Cerebellar nuclear complex (tissue), 1 donor: ENCODE data around the gene SYT12.
A peak's percentile ranks its signal among the peaks of the same experiment; 100 is the strongest.
"Not testable (repeated sequence)": the region's sequence is repeated elsewhere in the genome, so short reads cannot be mapped to it uniquely, and the experiment has no call there.

Experiments
- DNase-seq, 2 experiments: peaks; one replicate each; lab custom pipeline; 2025; lab: John Stamatoyannopoulos, UW

Gene SYT12

GRCh38 chr11:66996609-66997273 lies 26.2 kb upstream of the SYT12 start:
- no peak for DNase-seq

GRCh38 chr11:66999555-66999954 lies 23.4 kb upstream of the SYT12 start:
- no peak for DNase-seq

GRCh38 chr11:67001332-67001731 lies 21.6 kb upstream of the SYT12 start:
- no peak for DNase-seq

- DNase-seq, result no peak
Observed at GRCh38 chr11:67002297-67002913, 20.5 kb upstream of the SYT12 start.

- DNase-seq, result no peak
Observed at GRCh38 chr11:67002921-67003411, 20.0 kb upstream of the SYT12 start.

GRCh38 chr11:67005200-67005599 lies 17.7 kb upstream of the SYT12 start:
- DNase-seq, result not testable (repeated sequence)

GRCh38 chr11:67006029-67006884 lies 16.7 kb upstream of the SYT12 start:
- no peak for DNase-seq

- no peak for DNase-seq
Observed at GRCh38 chr11:67007126-67007525, 15.8 kb upstream of the SYT12 start.

GRCh38 chr11:67010296-67010905 lies 12.5 kb upstream of the SYT12 start:
- peak; percentile 79 to 82 for DNase-seq

GRCh38 chr11:67013511-67014045 lies 9.4 kb upstream of the SYT12 start:
- DNase-seq, result no peak

GRCh38 chr11:67014343-67014742 lies 8.6 kb upstream of the SYT12 start:
- DNase-seq, result no peak

GRCh38 chr11:67015048-67015447 lies 7.9 kb upstream of the SYT12 start:
- no peak for DNase-seq

GRCh38 chr11:67016550-67016949 lies 6.4 kb upstream of the SYT12 start:
- DNase-seq, result no peak

- no peak for DNase-seq
Observed at GRCh38 chr11:67020949-67021348, 2.0 kb upstream of the SYT12 start.

- DNase-seq, result no peak
Observed at GRCh38 chr11:67022341-67022933, 497 bp upstream of the SYT12 start.

GRCh38 chr11:67023957-67024353 lies 1.0 kb downstream of the SYT12 start:
- DNase-seq, result no peak

- no peak for DNase-seq
Observed at GRCh38 chr11:67024410-67024809, 1.5 kb downstream of the SYT12 start.

- no peak for DNase-seq
Observed at GRCh38 chr11:67024966-67025365, 2.0 kb downstream of the SYT12 start.

GRCh38 chr11:67025750-67026149 lies 2.8 kb downstream of the SYT12 start:
- no peak for DNase-seq

- DNase-seq, result no peak
Observed at GRCh38 chr11:67026941-67027340, 4.0 kb downstream of the SYT12 start.

GRCh38 chr11:67027483-67027930 lies 4.6 kb downstream of the SYT12 start:
- DNase-seq, result peak in 1 of 2 experiments; percentile 33
